HEK293 (cell line): ENCODE results near the gene GIGYF1.
A peak's percentile ranks its signal among the peaks of the same experiment; 100 is the strongest.

Experiments
- CTCF ChIA-PET: fragments of 350-600 bp; formaldehyde crosslinking; extraction: SDS; loops from one replicate; lab custom pipeline; 2021; ENCODE audit warnings: antibody characterized with exemption; lab: Yijun Ruan, JAX
- POLR2A ChIA-PET: fragments of 300-600 bp; formaldehyde crosslinking; extraction: SDS; loops from one replicate; lab custom pipeline; 2020; ENCODE audit warnings: antibody characterized with exemption, inconsistent platforms; lab: Yijun Ruan, JAX
- H3K27ac ChIP-seq: fragments of 200-500 bp; sonication (Bioruptor generic); 2 replicates; pipeline ENCODE4 v1.5.1; 2014; ENCODE audit warnings: low read depth, low read length, control low read depth, inconsistent platforms; ENCODE audit errors: extremely low read depth
- H3K36me3 ChIP-seq, 2 experiments: fragments of 200-500 bp in 1 of 2; sonication (Bioruptor generic) in 1 of 2; 1 replicate in 1 of 2; 2 replicates in 1 of 2; pipeline ENCODE4 v1.5.1; 2014 to 2017; ENCODE audit warnings: inconsistent platforms in 2 of 2, low read length in 2 of 2; ENCODE audit not compliant: control insufficient read depth in 2 of 2, insufficient read depth in 1 of 2
- H3K4me1 ChIP-seq: fragments of 200-500 bp; sonication (Bioruptor generic); 2 replicates; pipeline ENCODE4 v1.5.1; 2014; ENCODE audit warnings: mild to moderate bottlenecking, low read length, inconsistent platforms; ENCODE audit not compliant: control insufficient read depth, insufficient read depth
- H3K4me3 ChIP-seq: 2 replicates; pipeline ENCODE4 v1.5.1; 2011; ENCODE audit warnings: low read depth, mild to moderate bottlenecking, control low read depth, low read length, moderate library complexity
- H3K9me3 ChIP-seq: fragments of 200-500 bp; sonication (Bioruptor generic); 2 replicates; pipeline ENCODE4 v1.5.1; 2014; ENCODE audit warnings: low read depth, low read length, inconsistent platforms; ENCODE audit not compliant: control insufficient read depth, insufficient read depth
- EGR2 ChIP-seq: fragments of 450-650 bp; formaldehyde crosslinking; IDR thresholded peaks from 2 replicates; pipeline ENCODE4 v1.5.1; 2016; ENCODE audit warnings: low read depth, missing biosample characterization, missing genetic modification characterization
- GLIS2 ChIP-seq: fragments of 450-650 bp; formaldehyde crosslinking; IDR thresholded peaks from 2 replicates; pipeline ENCODE4 v1.5.1; 2016; ENCODE audit warnings: missing biosample characterization, missing genetic modification characterization
- IKZF3 ChIP-seq: fragments of 450-650 bp; IDR thresholded peaks from 2 replicates; pipeline ENCODE4 v1.5.0; 2018; ENCODE audit warnings: missing biosample characterization, mild to moderate bottlenecking, missing genetic modification characterization, moderate library complexity
- KLF7 ChIP-seq: fragments of 450-650 bp; formaldehyde crosslinking; IDR thresholded peaks from 2 replicates; pipeline ENCODE4 v1.5.1; 2016; ENCODE audit warnings: missing biosample characterization, missing genetic modification characterization, borderline replicate concordance
- REPIN1 ChIP-seq: fragments of 450-650 bp; formaldehyde crosslinking; IDR thresholded peaks from 2 replicates; pipeline ENCODE4 v1.5.1; 2017; ENCODE audit warnings: missing biosample characterization, missing genetic modification characterization, low read depth
- SCRT1 ChIP-seq: fragments of 450-650 bp; formaldehyde crosslinking; IDR thresholded peaks from 2 replicates; pipeline ENCODE4 v1.5.1; 2016; ENCODE audit warnings: missing biosample characterization, missing genetic modification characterization, borderline replicate concordance
- SCRT2 ChIP-seq: fragments of 450-650 bp; formaldehyde crosslinking; IDR thresholded peaks from 2 replicates; pipeline ENCODE4 v1.5.1; 2016; ENCODE audit warnings: missing biosample characterization, missing genetic modification characterization
- ZBTB17 ChIP-seq: fragments of 450-650 bp; formaldehyde crosslinking; IDR thresholded peaks from 2 replicates; pipeline ENCODE4 v1.5.1; 2016; ENCODE audit warnings: missing biosample characterization, missing genetic modification characterization
- ZBTB20 ChIP-seq: fragments of 450-650 bp; formaldehyde crosslinking; IDR thresholded peaks from 2 replicates; pipeline ENCODE4 v1.5.1; 2016; ENCODE audit warnings: missing biosample characterization, missing genetic modification characterization
- ZNF121 ChIP-seq: fragments of 450-650 bp; formaldehyde crosslinking; IDR thresholded peaks from 2 replicates; pipeline ENCODE4 v1.5.1; 2016; ENCODE audit warnings: missing biosample characterization, missing genetic modification characterization
- ZNF335 ChIP-seq: fragments of 450-650 bp; formaldehyde crosslinking; conservative IDR thresholded peaks from 2 replicates; pipeline ENCODE4 v1.5.1; 2016; ENCODE audit warnings: missing biosample characterization, missing genetic modification characterization
- ZNF341 ChIP-seq: fragments of 450-650 bp; formaldehyde crosslinking; IDR thresholded peaks from 2 replicates; pipeline ENCODE4; 2016; ENCODE audit warnings: low read depth, missing biosample characterization, missing genetic modification characterization
- ZNF626 ChIP-seq: fragments of 450-650 bp; sonication (Bioruptor Pico); formaldehyde crosslinking; IDR thresholded peaks from 2 replicates; pipeline ENCODE4 v1.5.1; 2018; ENCODE audit warnings: missing biosample characterization, missing genetic modification characterization, inconsistent platforms
- ZXDB ChIP-seq: fragments of 450-650 bp; formaldehyde crosslinking; IDR thresholded peaks from 2 replicates; pipeline ENCODE4 v1.5.1; 2016; ENCODE audit warnings: missing biosample characterization, missing genetic modification characterization
- TF ChIP-seq, protein P1 (sequence below): fragments of 450-650 bp; formaldehyde crosslinking; IDR thresholded peaks from 2 replicates; pipeline ENCODE4 v1.5.1; 2016; ENCODE audit warnings: missing biosample characterization, missing genetic modification characterization
- TF ChIP-seq, protein P2 (sequence below): fragments of 450-650 bp; formaldehyde crosslinking; IDR thresholded peaks from 2 replicates; pipeline ENCODE4 v1.5.1; 2016; ENCODE audit warnings: missing biosample characterization, missing genetic modification characterization
- TF ChIP-seq, protein P3 (sequence below): fragments of 450-650 bp; formaldehyde crosslinking; IDR thresholded peaks from 2 replicates; pipeline ENCODE4 v1.5.1; 2016; ENCODE audit warnings: missing biosample characterization, missing genetic modification characterization
- TF ChIP-seq, protein P4 (sequence below): fragments of 450-650 bp; formaldehyde crosslinking; optimal IDR thresholded peaks from 2 replicates; pipeline ENCODE3; 2016; ENCODE audit warnings: missing biosample characterization, mild to moderate bottlenecking, missing genetic modification characterization
- TF ChIP-seq, protein P5 (sequence below): fragments of 450-650 bp; formaldehyde crosslinking; IDR thresholded peaks from 2 replicates; pipeline ENCODE4 v1.5.1; 2016; ENCODE audit warnings: missing biosample characterization, missing genetic modification characterization

GIGYF1 gene

DNA sequence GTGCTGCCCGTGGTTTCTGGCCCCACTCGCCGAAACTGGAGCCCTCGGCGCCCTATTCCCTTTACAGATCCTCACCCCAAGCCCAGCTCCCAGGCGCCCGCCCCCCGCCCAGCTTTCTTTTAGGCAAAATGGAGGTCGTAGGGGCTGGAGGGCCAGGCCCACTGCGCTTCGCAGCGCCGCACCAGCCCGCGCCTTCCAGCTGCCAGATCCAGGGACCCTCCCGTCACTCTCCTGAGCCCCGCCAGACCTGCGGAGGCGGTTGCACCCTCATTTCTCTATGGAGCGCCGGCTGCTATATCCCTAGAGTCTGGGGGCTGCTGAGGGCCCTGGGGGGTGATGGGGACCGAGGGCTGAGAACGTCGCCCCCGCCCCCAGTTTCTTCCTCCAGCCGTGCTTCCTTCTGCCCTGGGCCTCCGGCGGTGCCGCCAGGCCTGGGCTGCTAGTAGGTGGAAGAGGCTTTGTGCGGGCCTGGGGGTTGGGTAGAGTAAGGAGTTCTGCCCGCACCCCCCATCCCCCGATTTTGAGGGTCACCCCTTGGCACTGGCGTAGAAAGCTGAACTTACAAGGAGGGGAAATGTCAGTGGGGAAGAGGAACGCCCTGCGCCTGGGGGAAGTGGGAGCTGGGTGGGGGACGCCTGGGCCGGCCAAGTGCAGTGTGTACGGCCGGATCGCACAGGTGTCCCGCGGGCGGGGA, 19.5 kb downstream of the GIGYF1 start (continued):
- TF ChIP-seq, protein P1, sequence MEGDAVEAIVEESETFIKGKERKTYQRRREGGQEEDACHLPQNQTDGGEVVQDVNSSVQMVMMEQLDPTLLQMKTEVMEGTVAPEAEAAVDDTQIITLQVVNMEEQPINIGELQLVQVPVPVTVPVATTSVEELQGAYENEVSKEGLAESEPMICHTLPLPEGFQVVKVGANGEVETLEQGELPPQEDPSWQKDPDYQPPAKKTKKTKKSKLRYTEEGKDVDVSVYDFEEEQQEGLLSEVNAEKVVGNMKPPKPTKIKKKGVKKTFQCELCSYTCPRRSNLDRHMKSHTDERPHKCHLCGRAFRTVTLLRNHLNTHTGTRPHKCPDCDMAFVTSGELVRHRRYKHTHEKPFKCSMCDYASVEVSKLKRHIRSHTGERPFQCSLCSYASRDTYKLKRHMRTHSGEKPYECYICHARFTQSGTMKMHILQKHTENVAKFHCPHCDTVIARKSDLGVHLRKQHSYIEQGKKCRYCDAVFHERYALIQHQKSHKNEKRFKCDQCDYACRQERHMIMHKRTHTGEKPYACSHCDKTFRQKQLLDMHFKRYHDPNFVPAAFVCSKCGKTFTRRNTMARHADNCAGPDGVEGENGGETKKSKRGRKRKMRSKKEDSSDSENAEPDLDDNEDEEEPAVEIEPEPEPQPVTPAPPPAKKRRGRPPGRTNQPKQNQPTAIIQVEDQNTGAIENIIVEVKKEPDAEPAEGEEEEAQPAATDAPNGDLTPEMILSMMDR: no peak
- TF ChIP-seq, protein P2, sequence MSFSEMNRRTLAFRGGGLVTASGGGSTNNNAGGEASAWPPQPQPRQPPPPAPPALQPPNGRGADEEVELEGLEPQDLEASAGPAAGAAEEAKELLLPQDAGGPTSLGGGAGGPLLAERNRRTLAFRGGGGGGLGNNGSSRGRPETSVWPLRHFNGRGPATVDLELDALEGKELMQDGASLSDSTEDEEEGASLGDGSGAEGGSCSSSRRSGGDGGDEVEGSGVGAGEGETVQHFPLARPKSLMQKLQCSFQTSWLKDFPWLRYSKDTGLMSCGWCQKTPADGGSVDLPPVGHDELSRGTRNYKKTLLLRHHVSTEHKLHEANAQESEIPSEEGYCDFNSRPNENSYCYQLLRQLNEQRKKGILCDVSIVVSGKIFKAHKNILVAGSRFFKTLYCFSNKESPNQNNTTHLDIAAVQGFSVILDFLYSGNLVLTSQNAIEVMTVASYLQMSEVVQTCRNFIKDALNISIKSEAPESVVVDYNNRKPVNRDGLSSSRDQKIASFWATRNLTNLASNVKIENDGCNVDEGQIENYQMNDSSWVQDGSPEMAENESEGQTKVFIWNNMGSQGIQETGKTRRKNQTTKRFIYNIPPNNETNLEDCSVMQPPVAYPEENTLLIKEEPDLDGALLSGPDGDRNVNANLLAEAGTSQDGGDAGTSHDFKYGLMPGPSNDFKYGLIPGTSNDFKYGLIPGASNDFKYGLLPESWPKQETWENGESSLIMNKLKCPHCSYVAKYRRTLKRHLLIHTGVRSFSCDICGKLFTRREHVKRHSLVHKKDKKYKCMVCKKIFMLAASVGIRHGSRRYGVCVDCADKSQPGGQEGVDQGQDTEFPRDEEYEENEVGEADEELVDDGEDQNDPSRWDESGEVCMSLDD (tag by site-specific recombination): peak; percentile 79
- TF ChIP-seq SCRT2 (tag by site-specific recombination) (peak; percentile 87), ZBTB17 (peak; percentile 23; the same call in 1 of the 2 replicates), ZNF341 (tag by site-specific recombination) (no peak), EGR2 (tag by site-specific recombination) (peak; percentile 72), SCRT1 (tag by site-specific recombination) (0 out of 2 replicates have a peak, but pooled peaks have one; percentile 12), ZNF335 (tag by site-specific recombination) (peak; percentile 69), KLF7 (no peak), ZXDB (tag by site-specific recombination) (peak; percentile 32; the same call in 1 of the 2 replicates)
- TF ChIP-seq, protein P3, sequence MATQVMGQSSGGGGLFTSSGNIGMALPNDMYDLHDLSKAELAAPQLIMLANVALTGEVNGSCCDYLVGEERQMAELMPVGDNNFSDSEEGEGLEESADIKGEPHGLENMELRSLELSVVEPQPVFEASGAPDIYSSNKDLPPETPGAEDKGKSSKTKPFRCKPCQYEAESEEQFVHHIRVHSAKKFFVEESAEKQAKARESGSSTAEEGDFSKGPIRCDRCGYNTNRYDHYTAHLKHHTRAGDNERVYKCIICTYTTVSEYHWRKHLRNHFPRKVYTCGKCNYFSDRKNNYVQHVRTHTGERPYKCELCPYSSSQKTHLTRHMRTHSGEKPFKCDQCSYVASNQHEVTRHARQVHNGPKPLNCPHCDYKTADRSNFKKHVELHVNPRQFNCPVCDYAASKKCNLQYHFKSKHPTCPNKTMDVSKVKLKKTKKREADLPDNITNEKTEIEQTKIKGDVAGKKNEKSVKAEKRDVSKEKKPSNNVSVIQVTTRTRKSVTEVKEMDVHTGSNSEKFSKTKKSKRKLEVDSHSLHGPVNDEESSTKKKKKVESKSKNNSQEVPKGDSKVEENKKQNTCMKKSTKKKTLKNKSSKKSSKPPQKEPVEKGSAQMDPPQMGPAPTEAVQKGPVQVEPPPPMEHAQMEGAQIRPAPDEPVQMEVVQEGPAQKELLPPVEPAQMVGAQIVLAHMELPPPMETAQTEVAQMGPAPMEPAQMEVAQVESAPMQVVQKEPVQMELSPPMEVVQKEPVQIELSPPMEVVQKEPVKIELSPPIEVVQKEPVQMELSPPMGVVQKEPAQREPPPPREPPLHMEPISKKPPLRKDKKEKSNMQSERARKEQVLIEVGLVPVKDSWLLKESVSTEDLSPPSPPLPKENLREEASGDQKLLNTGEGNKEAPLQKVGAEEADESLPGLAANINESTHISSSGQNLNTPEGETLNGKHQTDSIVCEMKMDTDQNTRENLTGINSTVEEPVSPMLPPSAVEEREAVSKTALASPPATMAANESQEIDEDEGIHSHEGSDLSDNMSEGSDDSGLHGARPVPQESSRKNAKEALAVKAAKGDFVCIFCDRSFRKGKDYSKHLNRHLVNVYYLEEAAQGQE (tag by site-specific recombination): no peak
- TF ChIP-seq, protein P4, sequence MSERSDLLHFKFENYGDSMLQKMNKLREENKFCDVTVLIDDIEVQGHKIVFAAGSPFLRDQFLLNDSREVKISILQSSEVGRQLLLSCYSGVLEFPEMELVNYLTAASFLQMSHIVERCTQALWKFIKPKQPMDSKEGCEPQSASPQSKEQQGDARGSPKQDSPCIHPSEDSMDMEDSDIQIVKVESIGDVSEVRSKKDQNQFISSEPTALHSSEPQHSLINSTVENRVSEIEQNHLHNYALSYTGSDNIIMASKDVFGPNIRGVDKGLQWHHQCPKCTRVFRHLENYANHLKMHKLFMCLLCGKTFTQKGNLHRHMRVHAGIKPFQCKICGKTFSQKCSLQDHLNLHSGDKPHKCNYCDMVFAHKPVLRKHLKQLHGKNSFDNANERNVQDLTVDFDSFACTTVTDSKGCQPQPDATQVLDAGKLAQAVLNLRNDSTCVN (tag by site-specific recombination): peak; percentile 35
- TF ChIP-seq, protein P5, sequence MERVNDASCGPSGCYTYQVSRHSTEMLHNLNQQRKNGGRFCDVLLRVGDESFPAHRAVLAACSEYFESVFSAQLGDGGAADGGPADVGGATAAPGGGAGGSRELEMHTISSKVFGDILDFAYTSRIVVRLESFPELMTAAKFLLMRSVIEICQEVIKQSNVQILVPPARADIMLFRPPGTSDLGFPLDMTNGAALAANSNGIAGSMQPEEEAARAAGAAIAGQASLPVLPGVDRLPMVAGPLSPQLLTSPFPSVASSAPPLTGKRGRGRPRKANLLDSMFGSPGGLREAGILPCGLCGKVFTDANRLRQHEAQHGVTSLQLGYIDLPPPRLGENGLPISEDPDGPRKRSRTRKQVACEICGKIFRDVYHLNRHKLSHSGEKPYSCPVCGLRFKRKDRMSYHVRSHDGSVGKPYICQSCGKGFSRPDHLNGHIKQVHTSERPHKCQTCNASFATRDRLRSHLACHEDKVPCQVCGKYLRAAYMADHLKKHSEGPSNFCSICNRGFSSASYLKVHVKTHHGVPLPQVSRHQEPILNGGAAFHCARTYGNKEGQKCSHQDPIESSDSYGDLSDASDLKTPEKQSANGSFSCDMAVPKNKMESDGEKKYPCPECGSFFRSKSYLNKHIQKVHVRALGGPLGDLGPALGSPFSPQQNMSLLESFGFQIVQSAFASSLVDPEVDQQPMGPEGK (tag by site-specific recombination): peak; percentile 84

DNA sequence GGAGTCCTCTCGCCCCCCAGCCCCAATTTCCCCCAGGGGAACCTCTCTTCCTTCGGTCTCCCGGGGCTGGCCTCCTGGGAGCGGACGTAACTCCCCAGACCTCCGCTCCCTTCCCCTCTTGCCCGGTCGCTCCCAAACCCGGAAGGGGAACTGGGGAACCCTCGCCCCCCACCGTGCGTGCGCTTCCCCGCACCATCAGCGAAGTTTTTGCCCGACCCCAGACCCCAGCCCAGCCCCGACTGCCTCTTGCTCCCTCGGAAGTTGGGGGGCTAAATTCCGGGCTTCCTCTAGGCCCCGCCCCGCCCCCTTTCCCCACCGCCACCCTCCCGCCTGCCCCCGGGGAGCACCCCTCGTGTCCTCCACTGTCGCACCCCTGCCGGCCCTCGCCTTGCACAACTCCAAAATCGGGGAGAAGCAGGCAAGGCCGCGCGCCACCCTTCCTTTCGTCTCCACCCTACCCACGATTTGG, 20.1 kb downstream of the GIGYF1 start:
- Histone ChIP-seq H3K27ac (peak overlapping the region; percentile 84), H3K36me3 (peaks cover 0 to 25% of the 10 kb centered on the region in 2 experiments; a peak in 2 of 3 replicates), H3K4me3 (peak overlapping the region; percentile 97), H3K9me3 (no peaks in the 10 kb centered on the region), H3K4me1 (no peaks in the 10 kb centered on the region)
- CTCF ChIA-PET: interaction anchor here (8.4 kb wide), 1 partner anchor 18 kb away, joined by 77 read pairs; no protein-coding TSS in a partner anchor
- POLR2A ChIA-PET: interaction anchor here (0.9 to 3.8 kb wide), 3 partner anchors 44 to 201 kb away, joined by 3 to 26 read pairs (median 3); partner anchors contain the start of genes FBXO24, LRCH4 and SRRT
- TF ChIP-seq REPIN1: 0 out of 2 replicates have a peak, but pooled peaks have one; percentile 5
- peak; percentile 74; the same call in 1 of the 2 replicates for TF ChIP-seq GLIS2 (tag by site-specific recombination)
- no peak for TF ChIP-seq ZNF121 (tag by site-specific recombination)
- TF ChIP-seq, protein P4 (tag by site-specific recombination): peak; percentile 32
- peak; percentile 2; the same call in 1 of the 2 replicates for TF ChIP-seq ZBTB20 (tag by site-specific recombination)
- no peak for TF ChIP-seq IKZF3 (tag by site-specific recombination)
- no peak for TF ChIP-seq ZNF626 (tag by site-specific recombination)
